ENCODE results near the gene CARNS1.
"Not testable (repeated sequence)": the region's sequence is repeated elsewhere in the genome, so short reads cannot be mapped to it uniquely, and the experiment has no call there.

Gene CARNS1

GRCh38 chr11:67445515-67445914, 30.0 kb downstream of the CARNS1 start:
- no peak for DNase-seq

GRCh38 chr11:67448220-67448609, 32.7 kb downstream of the CARNS1 start:
- no peak for DNase-seq

- DNase-seq: peak; percentile 64 to 69 (median 64)
These were observed 33.8 kb downstream of the CARNS1 start for GRCh38 chr11:67449116-67449844.

- no peak for DNase-seq
These were observed 35.5 kb downstream of the CARNS1 start for GRCh38 chr11:67450796-67451657.

- no peak for DNase-seq
These were observed 36.1 kb downstream of the CARNS1 start for GRCh38 chr11:67451658-67451976.

- DNase-seq: no peak
These were observed 36.9 kb downstream of the CARNS1 start, which contains the start of gene GPR152 for GRCh38 chr11:67452141-67452952. GPR152 (minus strand) TSS chr11:67452729; CDS start chr11:67452724, 5 bp downstream.

- no peak for DNase-seq
These were observed 38.6 kb downstream of the CARNS1 start for GRCh38 chr11:67453816-67454732.

- no peak for DNase-seq
These were observed 39.6 kb downstream of the CARNS1 start, which contains the start of gene CABP4 for GRCh38 chr11:67455054-67455453. CABP4 (plus strand) TSS chr11:67455354; CDS start chr11:67455424, 70 bp downstream.

- no peak for DNase-seq
These were observed 40.7 kb downstream of the CARNS1 start for GRCh38 chr11:67456068-67456705.

- DNase-seq: no peak
These were observed 42.0 kb downstream of the CARNS1 start for GRCh38 chr11:67457453-67457852.

GRCh38 chr11:67458266-67458665, 42.8 kb downstream of the CARNS1 start:
- no peak for DNase-seq

- no peak for DNase-seq
These were observed 47.7 kb downstream of the CARNS1 start for GRCh38 chr11:67463186-67463585.

- DNase-seq: peak; percentile 90 to 95 (median 92)
These were observed 48.4 kb downstream of the CARNS1 start for GRCh38 chr11:67463680-67464410.

GRCh38 chr11:67464411-67465188, 49.1 kb downstream of the CARNS1 start:
- DNase-seq: peak; percentile 80 to 94 (median 86)

GRCh38 chr11:67465189-67465510, 49.7 kb downstream of the CARNS1 start:
- no peak for DNase-seq

- not testable (repeated sequence) for DNase-seq
These were observed 50.1 kb downstream of the CARNS1 start for GRCh38 chr11:67465530-67465929.

GRCh38 chr11:67466367-67466766, 50.9 kb downstream of the CARNS1 start:
- no peak for DNase-seq

- DNase-seq: no peak
These were observed 51.7 kb downstream of the CARNS1 start for GRCh38 chr11:67466962-67467771.

GRCh38 chr11:67468056-67468455, 52.6 kb downstream of the CARNS1 start:
- DNase-seq: no peak

Data from suppressor macrophage treated with lipopolysaccharide for 1 hour (primary cell).